A549 (cell line): ENCODE data around the gene DMBT1. TPM values are rescaled to one million over a fixed set of nuclear protein-coding genes. Genes with fewer than 3 reads are reported as not detected.

Experiments
- ATAC-seq, 2 experiments: fragments of 200-7000 bp in 1 of 2; fragments of >200 bp in 1 of 2; cut with Nextera tagmentation in 1 of 2; cut with Tn5 transposase in 1 of 2; 3 replicates each; pipeline versions ENCODE4 v1.8.0 to v1.9.1; 2018 to 2020; ENCODE audit warnings: mild to moderate bottlenecking in 1 of 2, moderate library complexity in 1 of 2
- CTCF ChIA-PET: fragments of 300-600 bp; sonication (Branson Sonifier 250); formaldehyde crosslinking; extraction: SDS; loops from one replicate; lab custom pipeline; 2021; ENCODE audit warnings: antibody characterized with exemption, inconsistent platforms; lab: Yijun Ruan, JAX
- POLR2A ChIA-PET: fragments of 350-600 bp; formaldehyde crosslinking; extraction: SDS; loops from one replicate; lab custom pipeline; 2021; ENCODE audit warnings: antibody characterized with exemption, inconsistent platforms; lab: Yijun Ruan, JAX
- DNase-seq, 2 experiments: peaks; one replicate each; pipeline versions ENCODE4 v3.0.0 to v3.0.0-alpha.2; 2011 to 2016; ENCODE audit warnings: low read depth in 1 of 2, low spot score in 1 of 2
- FAIRE-seq: peaks from 2 replicates; lab custom pipeline; 2011; peaks lifted over from hg19 to GRCh38; lab: Jason Lieb, UNC
- H3K27ac ChIP-seq, 2 experiments: fragments of >200 bp; sonication (Bioruptor Twin); formaldehyde crosslinking; 3 replicates each; pipeline ENCODE4 v1.5.1; 2016 to 2017
- H3K4me1 ChIP-seq: fragments of >200 bp; sonication (Bioruptor Twin); formaldehyde crosslinking; 3 replicates; pipeline ENCODE4 v1.6.1; 2016
- H3K4me2 ChIP-seq: fragments of >200 bp; sonication (Bioruptor Twin); formaldehyde crosslinking; 3 replicates; pipeline ENCODE4 v1.6.1; 2016
- H3K4me3 ChIP-seq: fragments of >200 bp; sonication (Bioruptor Twin); formaldehyde crosslinking; 3 replicates; pipeline ENCODE4 v1.5.1; 2016
- H3K9me3 ChIP-seq: fragments of >200 bp; sonication (Bioruptor Twin); formaldehyde crosslinking; 3 replicates; pipeline ENCODE4 v1.6.1; 2016
- BCL3 ChIP-seq: fragments of >200 bp; sonication (Bioruptor Twin); formaldehyde crosslinking; IDR thresholded peaks from 3 replicates; pipeline ENCODE4 v1.6.1; 2016
- BHLHE40 ChIP-seq: IDR thresholded peaks from 2 replicates; pipeline ENCODE4 v1.6.1; 2012; ENCODE audit warnings: low read depth, low read length, inconsistent platforms
- CBX8 ChIP-seq: fragments of 200-600 bp; sonication (generic); IDR thresholded peaks from 2 replicates; pipeline ENCODE4 v1.6.1; 2016
- CEBPB ChIP-seq, 2 experiments: fragments of >200 bp in 1 of 2; sonication (Bioruptor Twin) in 1 of 2; formaldehyde crosslinking in 1 of 2; IDR thresholded peaks; 2 replicates each; pipeline ENCODE4 v1.6.1; 2012 to 2016
- CHD2 ChIP-seq: fragments of 150-350 bp; IDR thresholded peaks from 2 replicates; pipeline ENCODE4 v1.6.1; 2014; ENCODE audit warnings: low read length; ENCODE audit not compliant: partially characterized antibody
- EHF ChIP-seq: fragments of 250-450 bp; sonication (Bioruptor Pico); IDR thresholded peaks from 2 replicates; pipeline ENCODE4 v1.5.0; 2020; ENCODE audit warnings: mild to moderate bottlenecking
- EP300 ChIP-seq, 2 experiments: fragments of >200 bp; sonication (Bioruptor Twin); formaldehyde crosslinking; IDR thresholded peaks; 2 replicates in 1 of 2; 3 replicates in 1 of 2; pipeline ENCODE4 v1.6.1; 2016 to 2017
- ESRRA ChIP-seq: fragments of 150-350 bp; IDR thresholded peaks from 2 replicates; pipeline ENCODE4 v1.6.1; 2014; ENCODE audit warnings: mild to moderate bottlenecking, low read length, borderline replicate concordance
- FOSB ChIP-seq: fragments of 250-450 bp; sonication (Bioruptor Pico); IDR thresholded peaks from 2 replicates; pipeline ENCODE4 v1.5.0; 2020; ENCODE audit warnings: mild to moderate bottlenecking, moderate library complexity
- FOXS1 ChIP-seq: fragments of 250-450 bp; sonication (Bioruptor Pico); IDR thresholded peaks from 2 replicates; pipeline ENCODE4 v1.5.0; 2020; ENCODE audit warnings: mild to moderate bottlenecking, moderate library complexity
- HOXA7 ChIP-seq: fragments of 250-450 bp; sonication (Bioruptor Pico); IDR thresholded peaks from 2 replicates; pipeline ENCODE4 v1.5.0; 2020; ENCODE audit warnings: mild to moderate bottlenecking, moderate library complexity
- HOXB13 ChIP-seq: fragments of 250-450 bp; sonication (Bioruptor Pico); IDR thresholded peaks from 2 replicates; pipeline ENCODE4 v1.5.0; 2020; ENCODE audit warnings: low read depth, mild to moderate bottlenecking, moderate library complexity
- HOXB5 ChIP-seq: fragments of 250-450 bp; sonication (Bioruptor Pico); IDR thresholded peaks from 2 replicates; pipeline ENCODE4 v1.5.0; 2020; ENCODE audit warnings: mild to moderate bottlenecking, moderate library complexity
- KDM1A ChIP-seq: fragments of 200-600 bp; sonication (generic); IDR thresholded peaks from 2 replicates; pipeline ENCODE4 v1.6.1; 2016; ENCODE audit warnings: low read depth, mild to moderate bottlenecking
- MAZ ChIP-seq: fragments of 150-350 bp; IDR thresholded peaks from 2 replicates; pipeline ENCODE4 v1.6.1; 2014; ENCODE audit warnings: antibody characterized with exemption, low read depth, low read length, borderline replicate concordance
- NR3C1 ChIP-seq: fragments of >200 bp; sonication (Bioruptor Twin); formaldehyde crosslinking; IDR thresholded peaks from 3 replicates; pipeline ENCODE4 v1.6.1; 2017
- PHF8 ChIP-seq: fragments of 200-600 bp; sonication (generic); IDR thresholded peaks from 2 replicates; pipeline ENCODE4 v1.6.1; 2016; ENCODE audit warnings: low read depth, mild to moderate bottlenecking, antibody characterized with exemption, moderate library complexity, borderline replicate concordance
- POLR2A ChIP-seq: IDR thresholded peaks from 2 replicates; pipeline ENCODE4 v1.6.1; 2012; ENCODE audit warnings: mild to moderate bottlenecking, low read length
- RAD21 ChIP-seq, 2 experiments: fragments of >200 bp in 1 of 2; sonication (Bioruptor Twin) in 1 of 2; formaldehyde crosslinking in 1 of 2; IDR thresholded peaks in 1 of 2; conservative IDR thresholded peaks in 1 of 2; 2 replicates in 1 of 2; 3 replicates in 1 of 2; pipeline ENCODE4 v1.6.1; 2012 to 2018; ENCODE audit warnings: inconsistent platforms in 1 of 2
- RCOR1 ChIP-seq: fragments of 150-350 bp; IDR thresholded peaks from 2 replicates; pipeline ENCODE4 v1.6.1; 2014; ENCODE audit warnings: antibody characterized with exemption, low read length, low read depth
- RNF2 ChIP-seq: fragments of 200-600 bp; sonication (generic); IDR thresholded peaks from 2 replicates; pipeline ENCODE4 v1.6.1; 2016; ENCODE audit warnings: low read depth, mild to moderate bottlenecking, antibody characterized with exemption, moderate library complexity, borderline replicate concordance
- TFCP2L1 ChIP-seq: fragments of 250-450 bp; sonication (Bioruptor Pico); IDR thresholded peaks from 2 replicates; pipeline ENCODE4 v1.5.0; 2021; ENCODE audit warnings: mild to moderate bottlenecking
- TP53 ChIP-seq: fragments of 250-450 bp; sonication (Bioruptor Pico); IDR thresholded peaks from 2 replicates; pipeline ENCODE4 v1.5.0; 2021; ENCODE audit warnings: mild to moderate bottlenecking, moderate library complexity
- ZFP36 ChIP-seq: fragments of 450-650 bp; IDR thresholded peaks from 2 replicates; pipeline ENCODE4 v1.6.1; 2014; ENCODE audit warnings: borderline replicate concordance; ENCODE audit not compliant: partially characterized antibody
- WGBS: methylation state at CpG from one replicate; pipeline ENCODE4 v1.1.6; 2017; ENCODE audit errors: missing lambda C conversion rate; 5-methylcytosine and 5-hydroxymethylcytosine counted together
- polyA plus RNA-seq, 4 experiments: library from polyadenylated mRNA; depleted of rRNA in 3 of 4; stranded (reverse); fragments of >200 nt; fragmentation: RNase III in 1 of 4; extraction: RNeasy Plus Mini Kit Qiagen cat#74134 plus additional on column Dnase treatment in 1 of 4; gene quantifications; 2 replicates in 3 of 4; 3 replicates in 1 of 4; pipeline ENCODE4 v1.2.3, GENCODE V29; 2011 to 2017
- TF ChIP-seq, protein P1 (sequence below): IDR thresholded peaks from 2 replicates; pipeline ENCODE4 v1.6.1; 2012

The DMBT1 gene
- polyA plus RNA-seq, 2 of the 4 experiments (the other 2 are of a cell fraction), result 0.01 to 0.03 TPM

- Histone ChIP-seq H3K4me3 (no peak overlapping the region), H3K27ac (no peak overlapping the region), H3K9me3 (no peaks in the 10 kb centered on the region), H3K4me1 (no peaks in the 10 kb centered on the region), H3K4me2 (no peak overlapping the region)
- ChIA-PET CTCF (interaction anchor here (1.4 to 4.8 kb wide), 2 partner anchors 11 to 66 kb away, joined by 3 to 19 read pairs; no protein-coding TSS in a partner anchor), POLR2A (no interaction called here)
- DNase-seq, result no peak
- no peak for ATAC-seq
- no peak for FAIRE-seq
- 46% methylated on average over 6 of the region's 6 CpGs for WGBS
- no peak for TF ChIP-seq CBX8
- TF ChIP-seq RCOR1, result no peak
- TF ChIP-seq BHLHE40, result no peak
- TF ChIP-seq, protein P1, sequence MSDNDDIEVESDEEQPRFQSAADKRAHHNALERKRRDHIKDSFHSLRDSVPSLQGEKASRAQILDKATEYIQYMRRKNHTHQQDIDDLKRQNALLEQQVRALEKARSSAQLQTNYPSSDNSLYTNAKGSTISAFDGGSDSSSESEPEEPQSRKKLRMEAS, result no peak
These were observed 77.6 kb downstream of the DMBT1 start for GRCh38 chr10:122638106-122638505.

- H3K4me2 ChIP-seq, result no peak overlapping the region
- H3K4me1 ChIP-seq, result no peaks in the 10 kb centered on the region
- 8% methylated on average over 7 of the region's 7 CpGs for WGBS
- DNase-seq (no peak), ATAC-seq (no peak), FAIRE-seq (no peak)
- H3K4me3 ChIP-seq, result no peak overlapping the region
- CTCF ChIA-PET, result interaction anchor here (4.8 kb wide), 1 partner anchor 9 kb away, joined by 19 read pairs; no protein-coding TSS in a partner anchor
- TF ChIP-seq EP300 (IDR thresholded peaks at IDR 0.05) (no peak), KDM1A (no peak), NR3C1 (no peak), FOSB (CRISPR knock-in tag) (no peak)
- POLR2A ChIA-PET, result interaction anchor here (0.6 kb wide), 1 partner anchor 85 kb away, joined by 3 read pairs; no protein-coding TSS in a partner anchor
- H3K9me3 ChIP-seq, result no peaks in the 10 kb centered on the region
- H3K27ac ChIP-seq, result no peak overlapping the region
These were observed 79.2 kb downstream of the DMBT1 start for GRCh38 chr10:122639801-122640200.

GRCh38 chr10:122640921-122641320 lies 80.4 kb downstream of the DMBT1 start:
- CTCF ChIA-PET, result interaction anchor here (4.8 kb wide), 1 partner anchor 8 kb away, joined by 19 read pairs; no protein-coding TSS in a partner anchor
- no peak overlapping the region for H3K4me3 ChIP-seq
- H3K4me2 ChIP-seq, result no peak overlapping the region
- WGBS, result 18% methylated on average over 3 of the region's 3 CpGs
- POLR2A ChIA-PET, result no interaction called here
- no peak overlapping the region for H3K27ac ChIP-seq
- no peaks in the 10 kb centered on the region for H3K4me1 ChIP-seq
- no peaks in the 10 kb centered on the region for H3K9me3 ChIP-seq
- TF ChIP-seq TFCP2L1 (no peak), EHF (CRISPR knock-in tag) (no peak), ZFP36 (no peak), TP53 (CRISPR knock-in tag) (no peak), HOXA7 (CRISPR knock-in tag) (no peak)
- FAIRE-seq (no peak), DNase-seq (no peak), ATAC-seq (no peak)

DNA sequence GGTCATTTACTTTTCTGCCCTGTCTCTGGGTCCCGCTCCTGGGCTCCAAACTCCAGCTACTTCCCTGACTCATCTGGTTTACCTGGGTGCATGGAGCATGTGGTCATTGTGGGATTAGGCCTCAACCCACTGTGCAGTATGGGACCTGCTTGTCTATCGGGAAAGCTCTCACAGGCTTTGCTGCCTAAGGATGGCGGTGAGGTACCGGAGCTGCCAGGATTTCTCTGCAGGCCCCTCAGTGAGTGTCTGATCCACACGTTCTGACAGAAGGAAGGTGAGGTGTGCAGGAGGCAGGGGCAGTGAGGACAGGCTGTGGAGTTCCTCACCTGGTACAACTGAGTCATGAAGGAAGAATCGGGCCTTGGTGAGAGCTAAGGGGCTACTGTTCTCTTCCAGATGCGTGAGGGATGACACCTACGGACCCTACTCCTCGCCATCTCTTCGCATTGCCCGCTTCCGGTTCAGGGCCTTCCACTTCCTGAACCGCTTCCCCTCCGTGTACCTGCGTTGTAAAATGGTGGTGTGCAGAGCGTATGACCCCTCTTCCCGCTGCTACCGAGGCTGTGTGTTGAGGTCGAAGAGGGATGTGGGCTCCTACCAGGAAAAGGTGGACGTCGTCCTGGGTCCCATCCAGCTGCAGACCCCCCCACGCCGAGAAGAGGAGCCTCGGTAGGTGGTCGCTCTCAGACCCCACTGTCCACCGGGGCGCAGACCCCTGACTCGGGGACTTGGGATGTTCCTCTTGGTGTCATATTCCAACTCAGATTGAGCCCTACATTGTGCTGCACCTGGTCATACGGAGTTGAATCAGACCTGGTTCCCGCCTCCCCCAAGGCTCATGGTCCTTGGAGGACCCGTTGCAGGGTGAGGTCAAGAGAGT lies 82.4 kb downstream of the DMBT1 start:
- Histone ChIP-seq H3K4me3 (no peak overlapping the region), H3K4me1 (no peaks in the 10 kb centered on the region), H3K9me3 (no peaks in the 10 kb centered on the region), H3K4me2 (no peak overlapping the region), H3K27ac (no peak overlapping the region)
- FAIRE-seq (no peak), DNase-seq (no peak), ATAC-seq (no peak)
- ChIA-PET CTCF (interaction anchor here (0.6 to 1.3 kb wide), 4 partner anchors 10 to 144 kb away, joined by 3 to 4 read pairs (median 3); no protein-coding TSS in a partner anchor), POLR2A (no interaction called here)
- 59% methylated on average over 26 of the region's 31 CpGs for WGBS
- TF ChIP-seq FOXS1 (CRISPR knock-in tag), result no peak
- no peak for TF ChIP-seq NR3C1
- TF ChIP-seq HOXB5 (CRISPR knock-in tag), result no peak
- no peak for TF ChIP-seq BHLHE40
- TF ChIP-seq FOSB (CRISPR knock-in tag), result no peak
- no peak for TF ChIP-seq EP300 (IDR thresholded peaks at IDR 0.05)
- TF ChIP-seq HOXB13, result no peak
- TF ChIP-seq POLR2A, result no peak
- no peak for TF ChIP-seq CHD2
- no peak for TF ChIP-seq TP53 (CRISPR knock-in tag)
- no peak for TF ChIP-seq BCL3
- TF ChIP-seq CEBPB (IDR thresholded peaks at IDR 0.05), result no peak
- no peak for TF ChIP-seq RAD21 (conservative IDR thresholded peaks at IDR 0.05 in 1 of 2, IDR thresholded peaks at IDR 0.05 in 1 of 2)
- TF ChIP-seq ZFP36, result no peak
- no peak for TF ChIP-seq KDM1A
- TF ChIP-seq CBX8, result no peak
- no peak for TF ChIP-seq ESRRA
- TF ChIP-seq MAZ, result no peak
- no peak for TF ChIP-seq RNF2
- no peak for TF ChIP-seq PHF8
